Neuron (in vitro differentiated cells): Measurements from ENCODE around the gene CRLF3.
"Not testable (repeated sequence)": the region's sequence is repeated elsewhere in the genome, so short reads cannot be mapped to it uniquely, and the experiment has no call there.

Source experiments
- H2AFZ ChIP-seq: one replicate; pipeline ENCODE4 v1.6.1; 2013; ENCODE audit warnings: low read depth, mild to moderate bottlenecking, inconsistent platforms, low read length, moderate library complexity
- H3K27me3 ChIP-seq: one replicate; pipeline ENCODE4 v1.6.1; 2013; ENCODE audit warnings: low read length; ENCODE audit not compliant: insufficient read depth
- H3K36me3 ChIP-seq: one replicate; pipeline ENCODE4 v1.6.1; 2013; ENCODE audit warnings: low read length; ENCODE audit not compliant: insufficient read depth
- H3K4me1 ChIP-seq: one replicate; pipeline ENCODE4 v1.6.1; 2013; ENCODE audit warnings: low read length; ENCODE audit not compliant: insufficient read depth
- H3K4me3 ChIP-seq: 2 replicates; pipeline ENCODE4 v1.5.1; 2013; ENCODE audit warnings: mild to moderate bottlenecking, low read length, moderate library complexity
- H3K9me3 ChIP-seq: one replicate; pipeline ENCODE4 v1.6.1; 2013; ENCODE audit warnings: low read length

CRLF3 gene

DNA sequence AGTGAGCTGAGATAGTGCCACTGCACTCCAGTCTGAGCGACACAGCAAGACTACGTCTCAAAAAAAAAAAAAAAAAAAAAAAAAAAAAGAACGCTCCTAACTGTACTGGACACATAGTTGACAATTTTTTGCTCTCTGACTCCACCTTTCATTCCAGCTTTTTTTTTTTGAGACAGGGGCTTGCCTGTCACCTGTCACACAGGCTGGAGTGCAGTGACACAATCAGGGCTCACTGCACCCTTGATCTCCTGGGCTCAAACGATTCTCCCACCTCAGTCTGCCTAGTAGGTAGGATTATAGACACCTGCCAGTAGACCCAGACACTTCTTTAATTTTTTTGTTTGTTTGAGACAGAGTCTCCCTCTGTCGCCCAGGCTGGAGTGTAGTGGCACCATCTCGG, 2.6 kb upstream of the CRLF3 start:
- Histone ChIP-seq H2AFZ (no peak overlapping the region), H3K9me3 (no peaks in the 10 kb centered on the region), H3K4me3 (no peak overlapping the region), H3K36me3 (no peaks in the 10 kb centered on the region), H3K4me1 (peaks cover 17% of the 10 kb centered on the region), H3K27me3 (no peaks in the 10 kb centered on the region)

GRCh38 chr17:30824002-30824355, 513 bp downstream of the CRLF3 start:
- H3K36me3 ChIP-seq = no peaks in the 10 kb centered on the region
- peak overlapping the region; percentile 67 for H3K4me3 ChIP-seq
- H3K4me1 ChIP-seq = peaks cover 9% of the 10 kb centered on the region
- no peaks in the 10 kb centered on the region for H3K9me3 ChIP-seq
- H2AFZ ChIP-seq = peak overlapping the region; percentile 80
- H3K27me3 ChIP-seq = no peaks in the 10 kb centered on the region

DNA sequence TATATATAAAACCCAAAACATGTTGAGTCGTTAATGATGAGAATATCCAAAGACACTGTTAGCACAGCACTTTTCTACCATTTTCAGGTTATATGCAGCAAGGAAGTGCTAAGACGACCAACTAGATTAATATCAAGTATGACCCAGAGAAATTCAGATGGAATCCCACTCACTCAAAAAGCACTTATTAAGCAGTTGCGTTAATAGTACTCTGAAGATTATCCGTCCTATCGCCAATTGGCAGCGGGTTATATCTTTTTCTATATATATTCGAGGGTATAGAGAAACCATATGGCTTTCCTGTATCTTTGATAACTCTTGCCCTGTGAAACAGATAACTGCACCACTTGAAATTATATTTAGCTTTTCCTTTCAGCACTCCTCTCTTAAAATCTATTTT, 1.1 kb downstream of the CRLF3 start:
- H2AFZ ChIP-seq = peak overlapping the region; percentile 80
- H3K4me3 ChIP-seq = peak overlapping the region; percentile 67
- H3K9me3 ChIP-seq = no peaks in the 10 kb centered on the region
- H3K27me3 ChIP-seq = no peaks in the 10 kb centered on the region
- no peaks in the 10 kb centered on the region for H3K36me3 ChIP-seq
- H3K4me1 ChIP-seq = peaks cover 9% of the 10 kb centered on the region

GRCh38 chr17:30822919-30823318, 1.6 kb downstream of the CRLF3 start:
- H3K27me3 ChIP-seq, H2AFZ ChIP-seq, H3K4me3 ChIP-seq, H3K9me3 ChIP-seq, H3K36me3 ChIP-seq, H3K4me1 ChIP-seq: not testable (repeated sequence)

DNA sequence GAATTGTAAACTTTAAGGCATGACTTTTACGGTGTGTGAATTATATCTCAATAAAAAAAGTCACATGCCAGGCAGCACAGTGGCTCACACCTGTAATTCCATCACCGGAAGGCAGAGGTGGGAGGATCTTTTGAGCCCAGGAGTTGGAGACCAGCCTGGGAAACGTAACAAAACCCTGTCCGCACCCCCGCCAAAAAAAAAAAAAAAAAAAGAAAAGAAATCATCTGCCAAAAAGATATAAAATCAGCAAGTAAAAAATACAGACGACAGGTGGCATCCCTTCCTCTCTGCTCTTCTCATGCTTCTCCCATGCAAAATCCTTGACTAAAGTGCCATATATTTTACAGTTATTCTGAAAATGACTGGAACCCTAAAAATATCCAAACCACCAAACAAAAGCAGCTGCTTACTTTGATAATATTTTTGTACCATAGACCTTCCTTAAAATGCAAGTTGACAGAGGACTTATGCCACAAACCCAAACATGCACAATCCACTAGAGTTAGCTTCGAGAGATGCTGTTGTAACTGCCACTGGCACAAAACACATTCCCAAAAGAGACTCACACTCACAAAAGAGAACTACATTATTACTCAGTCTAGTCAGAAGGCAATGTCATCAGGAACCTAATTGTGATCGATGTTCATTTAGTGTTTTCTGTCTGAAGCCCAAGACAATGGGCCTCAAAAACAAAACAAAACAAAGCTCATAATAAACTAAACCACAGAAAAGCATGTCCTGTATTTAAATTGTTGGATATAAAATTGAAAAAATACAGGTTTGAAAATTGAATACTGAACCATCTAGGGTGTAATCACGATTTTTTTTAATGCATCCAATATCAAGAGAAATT, 2.4 kb downstream of the CRLF3 start:
- H2AFZ ChIP-seq = no peak overlapping the region
- peaks cover 9% of the 10 kb centered on the region for H3K4me1 ChIP-seq
- H3K27me3 ChIP-seq = no peaks in the 10 kb centered on the region
- H3K9me3 ChIP-seq = no peaks in the 10 kb centered on the region
- H3K36me3 ChIP-seq = no peaks in the 10 kb centered on the region
- H3K4me3 ChIP-seq = no peak overlapping the region

DNA sequence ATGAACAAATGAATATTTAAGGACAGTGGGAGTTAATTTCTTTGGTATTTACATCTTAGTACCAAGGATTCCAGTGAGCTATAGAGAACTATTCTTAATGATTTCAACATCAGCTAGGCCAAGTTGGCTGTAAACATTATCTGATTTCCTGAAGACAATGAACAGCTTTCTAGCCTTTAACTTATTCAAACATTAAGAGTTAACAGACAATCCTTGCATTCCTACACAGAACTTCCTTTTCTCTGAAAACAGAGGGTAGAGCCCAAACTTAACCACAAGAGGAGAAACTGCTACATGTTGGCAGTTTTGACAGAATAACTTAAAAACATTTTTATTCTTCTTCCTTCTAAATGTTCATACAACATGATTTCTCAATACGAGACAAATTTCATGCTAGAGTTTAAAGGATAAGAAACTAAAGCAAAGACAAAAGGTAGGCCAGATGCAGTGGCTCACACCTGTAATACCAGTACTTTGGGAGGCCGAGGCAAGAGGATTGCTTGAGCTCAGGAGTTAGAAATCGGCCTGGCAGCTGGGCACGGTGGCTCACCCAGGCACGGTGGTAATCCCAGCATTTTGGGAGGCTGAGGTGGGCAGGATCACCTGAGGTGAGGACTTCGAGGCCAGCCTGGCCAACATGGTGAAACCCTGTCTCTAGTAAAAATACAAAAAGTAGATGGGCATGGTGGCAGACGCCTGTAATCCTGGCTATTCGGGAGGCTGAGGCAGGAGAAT, 4.4 kb downstream of the CRLF3 start:
- Histone ChIP-seq H3K4me1 (peaks cover 9% of the 10 kb centered on the region), H2AFZ (no peak overlapping the region), H3K4me3 (no peak overlapping the region), H3K36me3 (no peaks in the 10 kb centered on the region), H3K9me3 (no peaks in the 10 kb centered on the region), H3K27me3 (no peaks in the 10 kb centered on the region)

DNA sequence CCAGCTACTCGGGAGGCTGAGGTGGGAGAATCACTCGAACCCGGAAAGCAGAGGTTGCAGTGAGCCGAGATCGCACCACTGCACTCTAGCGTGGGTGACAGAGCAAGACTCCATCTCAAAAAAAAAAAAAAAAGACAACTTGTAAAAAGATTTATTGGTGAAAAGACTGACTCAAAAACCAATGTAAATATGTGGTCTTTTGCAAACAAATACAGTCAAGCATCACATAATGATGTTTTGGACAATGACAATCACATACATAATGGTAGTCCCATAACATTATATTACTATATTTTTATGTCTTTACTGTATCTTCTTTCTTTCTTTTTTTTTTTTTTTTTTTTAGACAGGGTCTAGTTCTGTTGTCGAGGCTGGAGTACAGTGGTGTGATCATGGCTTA, 8.3 kb downstream of the CRLF3 start:
- Histone ChIP-seq H3K36me3 (peaks cover 3% of the 10 kb centered on the region), H3K4me3 (no peak overlapping the region), H3K9me3 (no peaks in the 10 kb centered on the region), H2AFZ (no peak overlapping the region), H3K27me3 (no peaks in the 10 kb centered on the region), H3K4me1 (no peaks in the 10 kb centered on the region)

DNA sequence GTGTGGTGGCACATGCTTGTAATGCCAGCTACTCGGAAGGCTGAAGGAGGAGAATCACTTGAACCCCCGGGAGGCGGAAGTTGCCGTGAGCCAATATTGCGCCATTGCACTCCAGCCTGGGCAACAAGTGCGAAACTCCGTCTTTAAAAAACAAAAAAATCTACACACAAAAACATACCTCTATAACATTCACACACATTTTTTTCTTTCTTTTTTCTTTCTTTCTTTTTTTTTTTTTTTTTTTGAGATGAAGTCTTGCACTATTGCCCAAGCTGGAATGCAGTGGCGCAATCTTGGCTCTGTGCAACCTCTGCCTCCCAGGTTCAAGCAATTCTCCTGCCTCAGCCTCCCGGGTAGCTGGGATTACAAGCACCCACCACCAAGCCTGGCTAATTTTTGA, 9.6 kb downstream of the CRLF3 start:
- not testable (repeated sequence) for H3K27me3 ChIP-seq, H3K9me3 ChIP-seq, H2AFZ ChIP-seq, H3K4me1 ChIP-seq, H3K36me3 ChIP-seq, H3K4me3 ChIP-seq

DNA sequence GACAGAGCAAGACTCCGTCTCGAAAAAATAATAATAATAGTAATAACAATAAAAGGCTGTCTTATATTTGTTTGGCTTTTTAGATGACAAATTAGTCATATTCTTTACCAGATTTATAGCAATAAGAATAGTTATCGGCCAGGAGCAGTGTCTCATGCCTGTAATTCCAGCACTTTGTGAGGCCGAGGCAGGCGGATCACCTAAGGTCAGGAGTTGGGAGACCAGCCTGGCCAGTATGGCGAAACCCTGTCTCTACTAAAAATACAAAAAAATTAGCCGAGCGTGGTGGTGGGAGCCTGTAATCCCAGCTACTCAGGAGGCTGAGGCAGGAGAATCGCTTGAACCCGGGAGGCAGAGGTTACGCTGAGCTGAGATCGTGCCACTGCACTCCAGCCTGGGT, 10.3 kb downstream of the CRLF3 start:
- H3K4me3 ChIP-seq, H3K27me3 ChIP-seq, H3K36me3 ChIP-seq, H3K9me3 ChIP-seq, H3K4me1 ChIP-seq, H2AFZ ChIP-seq: not testable (repeated sequence)

- H2AFZ ChIP-seq = no peak overlapping the region
- no peaks in the 10 kb centered on the region for H3K27me3 ChIP-seq
- H3K4me3 ChIP-seq = no peak overlapping the region
- no peaks in the 10 kb centered on the region for H3K4me1 ChIP-seq
- H3K9me3 ChIP-seq = no peaks in the 10 kb centered on the region
- H3K36me3 ChIP-seq = peaks cover 7% of the 10 kb centered on the region
These were observed 12.0 kb downstream of the CRLF3 start for GRCh38 chr17:30812218-30813177.

GRCh38 chr17:30809867-30810266, 14.6 kb downstream of the CRLF3 start:
- Histone ChIP-seq H2AFZ (no peak overlapping the region), H3K27me3 (no peaks in the 10 kb centered on the region), H3K4me3 (no peak overlapping the region), H3K4me1 (no peaks in the 10 kb centered on the region), H3K9me3 (no peaks in the 10 kb centered on the region), H3K36me3 (peaks cover 7% of the 10 kb centered on the region)

- Histone ChIP-seq H3K4me3 (no peak overlapping the region), H3K4me1 (no peaks in the 10 kb centered on the region), H3K9me3 (no peaks in the 10 kb centered on the region), H3K36me3 (peaks cover 13% of the 10 kb centered on the region), H3K27me3 (no peaks in the 10 kb centered on the region), H2AFZ (no peak overlapping the region)
These were observed 15.7 kb downstream of the CRLF3 start for GRCh38 chr17:30808785-30809286.

- peaks cover 21% of the 10 kb centered on the region for H3K36me3 ChIP-seq
- H3K4me1 ChIP-seq = no peaks in the 10 kb centered on the region
These were observed 16.6 kb downstream of the CRLF3 start for GRCh38 chr17:30807896-30808295.

More at GRCh38 chr17:30807896-30808295, 16.6 kb downstream of the CRLF3 start:
- Histone ChIP-seq H3K9me3 (no peaks in the 10 kb centered on the region), H3K4me3 (no peak overlapping the region), H2AFZ (no peak overlapping the region), H3K27me3 (no peaks in the 10 kb centered on the region)
